CD4-positive, alpha-beta T cell (primary cell): ENCODE data around the gene UBA6. TPM values are rescaled to one million over a fixed set of nuclear protein-coding genes. Genes with fewer than 3 reads are reported as not detected.
A peak's percentile ranks its signal among the peaks of the same experiment; 100 is the strongest.

Source experiments
- ATAC-seq: fragments of 200-7000 bp; cut with Tn5 transposase; one replicate; pipeline ENCODE4 v1.10.0; 2022; ENCODE audit warnings: mild to moderate bottlenecking; ENCODE audit not compliant: poor library complexity
- CTCF ChIA-PET: fragments of 350-600 bp; sonication (Branson Sonifier 250); formaldehyde crosslinking; loops from one replicate; lab custom pipeline; 2021; ENCODE audit warnings: antibody characterized with exemption, inconsistent platforms; lab: Charles Lee
- POLR2A ChIA-PET: fragments of 350-600 bp; sonication (Branson Sonifier 250); formaldehyde crosslinking; loops from one replicate; lab custom pipeline; 2021; ENCODE audit warnings: antibody characterized with exemption, inconsistent platforms; lab: Charles Lee
- DNase-seq, 14 experiments: peaks; one replicate each; pipeline ENCODE4 v3.0.0-alpha.2; 2013 to 2020; ENCODE audit warnings: mixed read lengths in 2 of 14
- H3K27ac ChIP-seq, 2 donors: one replicate each; pipeline versions ENCODE4 v1.5.1 to v1.7.0; 2013; ENCODE audit warnings: low read length in 2 of 2, low read depth in 1 of 2, mild to moderate bottlenecking in 1 of 2
- H3K27me3 ChIP-seq, 2 experiments: 1 replicate in 1 of 2; 2 replicates in 1 of 2; pipeline versions ENCODE4 v1.6.1 to v1.7.0; 2013; ENCODE audit warnings: low read length in 2 of 2, control low read depth in 1 of 2, mild to moderate bottlenecking in 1 of 2, moderate library complexity in 1 of 2; ENCODE audit not compliant: insufficient read depth in 2 of 2, control insufficient read depth in 1 of 2
- H3K36me3 ChIP-seq: one replicate; pipeline ENCODE4 v1.6.1; 2013; ENCODE audit warnings: low read length, control low read depth; ENCODE audit not compliant: insufficient read depth
- H3K4me1 ChIP-seq: one replicate; pipeline ENCODE4 v1.6.1; 2013; ENCODE audit warnings: low read length, control low read depth; ENCODE audit not compliant: insufficient read depth
- H3K4me3 ChIP-seq: one replicate; pipeline ENCODE4 v1.5.1; 2013; ENCODE audit warnings: mild to moderate bottlenecking, low read length, moderate library complexity
- H3K9me3 ChIP-seq, 2 experiments: 1 replicate in 1 of 2; 2 replicates in 1 of 2; pipeline versions ENCODE4 v1.6.1 to v1.7.0; 2013; ENCODE audit warnings: low read length in 2 of 2, mild to moderate bottlenecking in 2 of 2, control low read depth in 1 of 2, moderate library complexity in 1 of 2; ENCODE audit not compliant: control insufficient read depth in 1 of 2, insufficient read depth in 1 of 2
- H3K27ac Mint-ChIP-seq: one replicate; pipeline ENCODE4 v1.8.0; 2020; ENCODE audit warnings: mixed read lengths
- H3K27me3 Mint-ChIP-seq: one replicate; pipeline ENCODE4 v1.8.0; 2021; ENCODE audit warnings: mixed read lengths
- H3K36me3 Mint-ChIP-seq: one replicate; pipeline ENCODE4 v1.8.0; 2021; ENCODE audit warnings: low read depth, mixed read lengths
- H3K4me1 Mint-ChIP-seq: one replicate; pipeline ENCODE4 v1.8.0; 2021; ENCODE audit warnings: low read depth, mixed read lengths
- H3K4me3 Mint-ChIP-seq: one replicate; pipeline ENCODE4 v1.8.0; 2020; ENCODE audit warnings: mild to moderate bottlenecking, mixed read lengths
- H3K9me3 Mint-ChIP-seq: one replicate; pipeline ENCODE4 v1.8.0; 2020; ENCODE audit warnings: mixed read lengths
- intact Hi-C, 2 experiments: fragments of 100-400 bp; cut with DNase I in 1 of 2; cut with micrococcal nuclease in 1 of 2; formaldehyde crosslinking; loops; one replicate each; pipeline versions ENCODE4 v1.15.1 to v1.9.0; 2023 to 2025; cut with DNase I, micrococcal nuclease
- total RNA-seq, 174 experiments: library from RNA in 2 of 174; stranded (reverse) in 2 of 174; gene quantifications; one replicate each; pipeline ENCODE4 v1.2.3 and lab custom pipeline; 2021 to 2026
- TF ChIP-seq, protein P1 (sequence below): fragments of 200-600 bp; IDR thresholded peaks from one replicate; pipeline ENCODE4 v1.8.0; 2022; ENCODE audit warnings: antibody characterized with exemption, mild to moderate bottlenecking

UBA6 gene
- total RNA-seq, 2 experiments from 2014 or later, result 33.4 to 45.5 TPM

DNA sequence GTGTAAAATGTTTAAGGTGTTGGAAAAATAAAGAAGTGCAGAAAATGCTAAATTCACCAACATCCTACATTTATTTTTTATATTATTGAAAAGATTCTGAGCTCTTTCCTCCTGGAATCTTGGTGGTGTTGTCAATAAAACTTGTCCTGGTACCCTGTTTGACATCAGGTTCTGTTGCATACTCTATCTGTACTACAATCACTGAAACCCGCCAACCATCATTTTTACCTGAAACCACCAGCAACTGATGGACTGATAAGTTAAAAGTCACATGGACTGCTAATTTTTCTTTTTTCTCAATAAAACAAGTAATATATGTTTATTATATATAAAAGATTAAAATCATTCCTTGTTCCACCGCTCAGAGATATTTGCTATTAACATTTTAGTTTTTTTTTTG is 119.0 kb downstream of the UBA6 start:
- H3K4me3 Mint-ChIP-seq, result no peak overlapping the region
- ChIA-PET CTCF (no interaction called here), POLR2A (interaction anchor here (0.6 to 2.5 kb wide), 5 partner anchors 9 to 40 kb away, joined by 3 to 21 read pairs (median 3); partner anchors contain the start of gene CENPC)
- intact Hi-C loops, result loop anchor here in 1 of 2 experiments (2.0 to 5.0 kb wide), 2 partner anchors 21 to 35 kb away; partner anchors contain the start of gene CENPC
- H3K36me3 Mint-ChIP-seq, result peaks cover 3% of the 10 kb centered on the region
- TF ChIP-seq, protein P1, sequence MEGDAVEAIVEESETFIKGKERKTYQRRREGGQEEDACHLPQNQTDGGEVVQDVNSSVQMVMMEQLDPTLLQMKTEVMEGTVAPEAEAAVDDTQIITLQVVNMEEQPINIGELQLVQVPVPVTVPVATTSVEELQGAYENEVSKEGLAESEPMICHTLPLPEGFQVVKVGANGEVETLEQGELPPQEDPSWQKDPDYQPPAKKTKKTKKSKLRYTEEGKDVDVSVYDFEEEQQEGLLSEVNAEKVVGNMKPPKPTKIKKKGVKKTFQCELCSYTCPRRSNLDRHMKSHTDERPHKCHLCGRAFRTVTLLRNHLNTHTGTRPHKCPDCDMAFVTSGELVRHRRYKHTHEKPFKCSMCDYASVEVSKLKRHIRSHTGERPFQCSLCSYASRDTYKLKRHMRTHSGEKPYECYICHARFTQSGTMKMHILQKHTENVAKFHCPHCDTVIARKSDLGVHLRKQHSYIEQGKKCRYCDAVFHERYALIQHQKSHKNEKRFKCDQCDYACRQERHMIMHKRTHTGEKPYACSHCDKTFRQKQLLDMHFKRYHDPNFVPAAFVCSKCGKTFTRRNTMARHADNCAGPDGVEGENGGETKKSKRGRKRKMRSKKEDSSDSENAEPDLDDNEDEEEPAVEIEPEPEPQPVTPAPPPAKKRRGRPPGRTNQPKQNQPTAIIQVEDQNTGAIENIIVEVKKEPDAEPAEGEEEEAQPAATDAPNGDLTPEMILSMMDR, result no peak
- H3K9me3 Mint-ChIP-seq, result no peaks in the 10 kb centered on the region
- Histone ChIP-seq H3K27ac (no peak overlapping the region), H3K4me3 (peak overlapping the region; percentile 13), H3K4me1 (peaks cover 16% of the 10 kb centered on the region), H3K36me3 (no peaks in the 10 kb centered on the region), H3K9me3 (no peaks in the 10 kb centered on the region), H3K27me3 (no peaks in the 10 kb centered on the region)
- peak in 2 of 14 experiments; percentile 25 to 36 for DNase-seq
- peaks cover 42% of the 10 kb centered on the region for H3K4me1 Mint-ChIP-seq
- peak; percentile 35 for ATAC-seq
- H3K27me3 Mint-ChIP-seq, result no peaks in the 10 kb centered on the region
- H3K27ac Mint-ChIP-seq, result peak overlapping the region; percentile 75

DNA sequence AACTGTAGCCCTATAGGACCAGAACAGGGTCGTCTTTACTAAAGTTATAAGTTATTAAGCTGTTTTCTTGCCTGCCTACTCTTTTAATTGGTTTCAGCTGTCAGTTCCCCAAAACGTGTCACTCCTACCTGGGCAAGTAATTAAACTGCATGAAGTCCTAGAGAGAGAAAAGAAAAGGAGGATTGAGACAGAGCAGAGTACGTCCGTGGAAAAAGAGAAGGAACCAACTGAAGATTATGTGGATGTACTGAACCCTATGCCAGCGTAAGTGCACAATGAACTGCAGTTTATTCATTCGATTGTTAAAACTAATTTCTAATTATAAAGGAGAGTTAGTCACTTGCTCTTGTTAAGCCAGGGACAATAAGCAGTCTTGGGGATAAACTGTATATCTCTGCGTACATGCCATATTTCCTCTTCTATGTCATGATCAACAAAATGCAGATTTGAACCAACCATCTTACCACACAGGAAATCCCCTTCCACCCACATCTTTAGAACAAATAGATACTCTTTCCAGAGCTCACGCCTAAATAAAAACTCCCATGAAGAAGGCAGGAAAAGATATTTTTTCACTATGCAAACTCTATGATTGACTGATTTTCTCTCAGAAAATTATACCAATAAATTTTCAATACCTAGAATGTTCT is 119.6 kb downstream of the UBA6 start:
- no peaks in the 10 kb centered on the region for H3K36me3 ChIP-seq
- POLR2A ChIA-PET, result interaction anchor here (0.6 to 2.5 kb wide), 6 partner anchors 8 to 40 kb away, joined by 3 to 21 read pairs (median 4); partner anchors contain the start of gene CENPC
- peaks cover 3% of the 10 kb centered on the region for H3K36me3 Mint-ChIP-seq
- peaks cover 48% of the 10 kb centered on the region for H3K4me1 Mint-ChIP-seq
- no peaks in the 10 kb centered on the region for H3K9me3 Mint-ChIP-seq
- no peaks in the 10 kb centered on the region for H3K27me3 Mint-ChIP-seq
- H3K4me3 ChIP-seq, result peak overlapping the region; percentile 13
- H3K9me3 ChIP-seq, result no peaks in the 10 kb centered on the region
- peaks cover 16% of the 10 kb centered on the region for H3K4me1 ChIP-seq
- peak; percentile 94 for ATAC-seq
- peak overlapping the region; percentile 75 for H3K27ac Mint-ChIP-seq
- intact Hi-C loops, result loop anchor here in 1 of 2 experiments (2.0 to 5.0 kb wide), 2 partner anchors 21 to 34 kb away; partner anchors contain the start of gene CENPC
- peak overlapping the region in 1 of 2 donors; percentile 6 for H3K27ac ChIP-seq
- CTCF ChIA-PET, result no interaction called here
- TF ChIP-seq, protein P1, result no peak
- no peaks in the 10 kb centered on the region for H3K27me3 ChIP-seq
- peak in 3 of 14 experiments; percentile 58 to 78 (median 75) for DNase-seq
- H3K4me3 Mint-ChIP-seq, result peak overlapping the region; percentile 63

DNA sequence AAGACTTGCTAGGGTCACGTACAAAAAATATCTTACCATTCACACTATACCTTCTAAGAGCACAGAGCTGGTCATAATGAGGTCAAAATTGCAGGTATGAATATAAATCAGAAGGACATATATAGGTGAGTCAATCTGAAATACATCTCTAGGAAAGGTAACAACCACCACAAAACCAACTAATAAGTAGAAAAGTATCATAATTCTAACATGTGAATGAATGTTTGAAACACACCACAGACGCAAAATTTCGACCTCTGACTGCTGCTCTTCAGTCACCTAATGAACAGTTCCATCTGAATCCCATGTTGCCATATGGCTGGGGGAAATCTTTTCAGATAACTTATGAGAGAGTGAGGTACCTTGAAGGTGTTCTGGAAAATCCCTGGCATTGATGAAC is 120.4 kb downstream of the UBA6 start:
- Histone ChIP-seq H3K4me1 (peaks cover 16% of the 10 kb centered on the region), H3K9me3 (no peaks in the 10 kb centered on the region), H3K27me3 (no peaks in the 10 kb centered on the region), H3K27ac (no peak overlapping the region), H3K36me3 (no peaks in the 10 kb centered on the region), H3K4me3 (no peak overlapping the region)
- intact Hi-C loops, result loop anchor here in 1 of 2 experiments (2.0 to 5.0 kb wide), 2 partner anchors 20 to 33 kb away; partner anchors contain the start of gene CENPC
- ChIA-PET CTCF (interaction anchor here (0.6 kb wide), 1 partner anchor 17 kb away, joined by 3 read pairs; no protein-coding TSS in a partner anchor), POLR2A (interaction anchor here (1.3 to 2.5 kb wide), 2 partner anchors 11 to 35 kb away, joined by 6 to 21 read pairs; partner anchors contain the start of gene CENPC)
- ATAC-seq (no peak), DNase-seq (peak in 1 of 14 experiments; percentile 13)
- H3K27ac Mint-ChIP-seq, result peak overlapping the region; percentile 75
- H3K36me3 Mint-ChIP-seq, result peaks cover 3% of the 10 kb centered on the region
- H3K4me1 Mint-ChIP-seq, result peaks cover 55% of the 10 kb centered on the region
- TF ChIP-seq, protein P1, result no peak
- H3K4me3 Mint-ChIP-seq, result no peak overlapping the region
- H3K9me3 Mint-ChIP-seq, result no peaks in the 10 kb centered on the region
- no peaks in the 10 kb centered on the region for H3K27me3 Mint-ChIP-seq
